WTC11 (cell line): ENCODE results near the gene PLXNB2. TPM values are rescaled to one million over a fixed set of nuclear protein-coding genes. Genes with fewer than 3 reads are reported as not detected.

Experiments used
- ATAC-seq: fragments of 200-7000 bp; cut with Tn5 transposase; 2 replicates; pipeline ENCODE4 v1.10.0; 2021; ENCODE audit warnings: mild to moderate bottlenecking, moderate library complexity
- CTCF ChIA-PET: fragments of 300-600 bp; sonication (Branson Sonifier 250); formaldehyde crosslinking; loops from one replicate; lab custom pipeline; 2021; ENCODE audit warnings: antibody characterized with exemption; lab: Charles Lee
- POLR2A ChIA-PET: fragments of 350-600 bp; sonication (Branson Sonifier 250); formaldehyde crosslinking; loops from one replicate; lab custom pipeline; 2021; ENCODE audit warnings: antibody characterized with exemption; lab: Charles Lee
- DNase-seq: peaks from one replicate; pipeline ENCODE4 v3.0.0; 2021; ENCODE audit warnings: low spot score
- H3K27ac Mint-ChIP-seq: 2 replicates; pipeline ENCODE4 v1.8.0; 2021; ENCODE audit warnings: mixed read lengths
- H3K27me3 Mint-ChIP-seq: 2 replicates; pipeline ENCODE4 v1.8.0; 2021; ENCODE audit warnings: low read depth, mild to moderate bottlenecking, moderate library complexity, mixed read lengths
- H3K36me3 Mint-ChIP-seq: 2 replicates; pipeline ENCODE4 v1.8.0; 2021; ENCODE audit warnings: mixed read lengths
- H3K4me1 Mint-ChIP-seq: 2 replicates; pipeline ENCODE4 v1.8.0; 2022; ENCODE audit warnings: mixed read lengths
- H3K4me3 Mint-ChIP-seq: 2 replicates; pipeline ENCODE4 v1.8.0; 2021; ENCODE audit warnings: mild to moderate bottlenecking, moderate library complexity, mixed read lengths
- H3K9me3 Mint-ChIP-seq: 2 replicates; pipeline ENCODE4 v1.8.0; 2021; ENCODE audit warnings: mixed read lengths
- ARID4B ChIP-seq: sonication (generic); formaldehyde crosslinking; IDR thresholded peaks from 2 replicates; pipeline ENCODE4 v1.8.0; 2023; ENCODE audit warnings: missing genetic modification reagents, mild to moderate bottlenecking, borderline replicate concordance
- CREB1 ChIP-seq: sonication (generic); formaldehyde crosslinking; IDR thresholded peaks from 2 replicates; pipeline ENCODE4 v1.8.0; 2023; ENCODE audit warnings: mild to moderate bottlenecking, missing genetic modification reagents
- CREM ChIP-seq: sonication (generic); formaldehyde crosslinking; IDR thresholded peaks from 2 replicates; pipeline ENCODE4 v1.8.1; 2022; ENCODE audit warnings: mild to moderate bottlenecking, missing genetic modification reagents, moderate library complexity
- E2F1 ChIP-seq: sonication (generic); formaldehyde crosslinking; IDR thresholded peaks from 2 replicates; pipeline ENCODE4 v1.8.0; 2022; ENCODE audit warnings: mild to moderate bottlenecking, missing genetic modification reagents
- ELF4 ChIP-seq: sonication (generic); formaldehyde crosslinking; IDR thresholded peaks from 2 replicates; pipeline ENCODE4 v1.8.1; 2022; ENCODE audit warnings: low read depth, mild to moderate bottlenecking, moderate library complexity, missing genetic modification reagents
- FOXJ3 ChIP-seq: sonication (generic); formaldehyde crosslinking; IDR thresholded peaks from 2 replicates; pipeline ENCODE4 v1.9.0; 2021; ENCODE audit warnings: missing genetic modification reagents, mild to moderate bottlenecking, borderline replicate concordance
- FOXP1 ChIP-seq: sonication (generic); formaldehyde crosslinking; IDR thresholded peaks from 2 replicates; pipeline ENCODE4 v1.8.0; 2022; ENCODE audit warnings: missing genetic modification reagents, mild to moderate bottlenecking, moderate library complexity, borderline replicate concordance
- GTF2I ChIP-seq: fragments of 250-450 bp; sonication (Bioruptor Pico); conservative IDR thresholded peaks from 2 replicates; pipeline ENCODE4 v1.4.0; 2021; ENCODE audit warnings: mild to moderate bottlenecking
- IRF2 ChIP-seq: sonication (generic); formaldehyde crosslinking; IDR thresholded peaks from 2 replicates; pipeline ENCODE4 v1.8.0; 2022; ENCODE audit warnings: low read depth, missing genetic modification reagents, borderline replicate concordance
- JAZF1 ChIP-seq: fragments of 250-450 bp; sonication (Bioruptor Pico); IDR thresholded peaks from 2 replicates; pipeline ENCODE4 v1.9.0; 2021; ENCODE audit warnings: moderate library complexity, mild to moderate bottlenecking, inconsistent platforms
- KAT7 ChIP-seq: sonication (generic); formaldehyde crosslinking; IDR thresholded peaks from 2 replicates; pipeline ENCODE4 v1.8.1; 2023; ENCODE audit warnings: missing genetic modification reagents, mild to moderate bottlenecking, borderline replicate concordance
- TEAD1 ChIP-seq: sonication (generic); formaldehyde crosslinking; IDR thresholded peaks from 2 replicates; pipeline ENCODE4 v1.8.0; 2022; ENCODE audit warnings: mild to moderate bottlenecking, missing genetic modification reagents
- TEAD4 ChIP-seq: sonication (generic); formaldehyde crosslinking; IDR thresholded peaks from 2 replicates; pipeline ENCODE4 v1.8.0; 2022; ENCODE audit warnings: mild to moderate bottlenecking, missing genetic modification reagents
- USF1 ChIP-seq: sonication (generic); formaldehyde crosslinking; IDR thresholded peaks from 2 replicates; pipeline ENCODE4 v1.8.0; 2022; ENCODE audit warnings: mild to moderate bottlenecking, missing genetic modification reagents
- ZNF219 ChIP-seq: sonication (generic); formaldehyde crosslinking; IDR thresholded peaks from 2 replicates; pipeline ENCODE4 v1.8.0; 2023; ENCODE audit warnings: missing genetic modification reagents, mild to moderate bottlenecking, borderline replicate concordance
- ZNF263 ChIP-seq: sonication (generic); formaldehyde crosslinking; IDR thresholded peaks from 2 replicates; pipeline ENCODE4 v1.8.1; 2022; ENCODE audit warnings: low read depth, mild to moderate bottlenecking, moderate library complexity, missing genetic modification reagents
- ZNF425 ChIP-seq: fragments of 250-450 bp; sonication (Bioruptor Pico); conservative IDR thresholded peaks from 2 replicates; pipeline ENCODE4 v1.9.0; 2021; ENCODE audit warnings: mild to moderate bottlenecking
- ZNF512 ChIP-seq: sonication (generic); formaldehyde crosslinking; IDR thresholded peaks from 2 replicates; pipeline ENCODE4 v1.8.1; 2022; ENCODE audit warnings: missing genetic modification reagents, borderline replicate concordance
- total RNA-seq: library from RNA; stranded (reverse); gene quantifications from 3 replicates; pipeline ENCODE4 v1.2.3, GENCODE V29; 2021

The PLXNB2 gene
- total RNA-seq, 1 experiment from 2014 or later: 113 TPM

GRCh38 chr22:50286701-50287318 is 20.6 kb downstream of the PLXNB2 start:
- TF ChIP-seq ZNF425 (CRISPR knock-in tag) (no peak), FOXJ3 (no peak), TEAD1 (CRISPR knock-in tag) (no peak), USF1 (CRISPR knock-in tag) (no peak), IRF2 (no peak), TEAD4 (no peak), E2F1 (CRISPR knock-in tag) (no peak), ELF4 (CRISPR knock-in tag) (no peak), ZNF219 (CRISPR knock-in tag) (no peak), CREB1 (CRISPR knock-in tag) (no peak), FOXP1 (no peak), ARID4B (CRISPR knock-in tag) (no peak), KAT7 (CRISPR knock-in tag) (no peak), GTF2I (CRISPR knock-in tag) (no peak), ZNF512 (no peak), CREM (CRISPR knock-in tag) (no peak), ZNF263 (CRISPR knock-in tag) (no peak), JAZF1 (CRISPR knock-in tag) (no peak)
- H3K27me3 Mint-ChIP-seq: no peaks in the 10 kb centered on the region
- H3K4me1 Mint-ChIP-seq: no peaks in the 10 kb centered on the region
- POLR2A ChIA-PET: no interaction called here
- no peak overlapping the region for H3K27ac Mint-ChIP-seq
- H3K4me3 Mint-ChIP-seq: no peak overlapping the region
- ATAC-seq: no peak
- peaks cover 5% of the 10 kb centered on the region; the same call in 1 of the 2 replicates for H3K36me3 Mint-ChIP-seq
- DNase-seq: no peak
- CTCF ChIA-PET: no interaction called here
- no peaks in the 10 kb centered on the region for H3K9me3 Mint-ChIP-seq
